GM12878 (cell line): ENCODE results near the gene MFSD1. TPM values are rescaled to one million over a fixed set of nuclear protein-coding genes. Genes with fewer than 3 reads are reported as not detected.

Experiments
- ATAC-seq: fragments of 200-7000 bp; cut with Tn5 transposase; 3 replicates; pipeline ENCODE4 v1.9.1; 2020; ENCODE audit warnings: mild to moderate bottlenecking, moderate library complexity
- BruUV-seq: library from RNA; stranded (reverse); fragments of 400-500 nt; replicated peaks from 2 replicates; lab custom pipeline; 2021; lab: Mats Ljungman, UMichigan
- CTCF ChIA-PET: fragments of 300-600 bp; sonication (Branson Sonifier 250); formaldehyde crosslinking; extraction: SDS; loops from one replicate; lab custom pipeline; 2021; ENCODE audit warnings: inconsistent platforms; lab: Yijun Ruan, JAX
- POLR2A ChIA-PET: fragments of 350-600 bp; formaldehyde crosslinking; extraction: SDS; loops from one replicate; lab custom pipeline; 2021; ENCODE audit warnings: inconsistent platforms; lab: Charles Lee
- RAD21 ChIA-PET: fragments of 300-600 bp; sonication (Branson Sonifier 250); formaldehyde crosslinking; loops from one replicate; lab custom pipeline; 2023; ENCODE audit warnings: antibody characterized with exemption; ENCODE audit not compliant: unreplicated experiment; lab: Charles Lee
- SMC1A ChIA-PET: fragments of 300-600 bp; sonication (Branson Sonifier 250); formaldehyde crosslinking; loops from one replicate; lab custom pipeline; 2023; ENCODE audit not compliant: unreplicated experiment, uncharacterized antibody; lab: Charles Lee
- DNase-seq: peaks from one replicate; pipeline ENCODE4 v3.0.0-alpha.2; 2011; ENCODE audit warnings: low read depth, low spot score
- FAIRE-seq: peaks from 3 replicates; lab custom pipeline; 2011; peaks lifted over from hg19 to GRCh38; lab: Jason Lieb, UNC
- H2AFZ ChIP-seq: 2 replicates; pipeline ENCODE4 v1.6.0; 2011; ENCODE audit warnings: low read depth, low read length, control low read depth; ENCODE audit not compliant: control insufficient read depth
- H3K27ac ChIP-seq: 2 replicates; pipeline ENCODE4 v1.5.1; 2011; ENCODE audit warnings: control low read depth; ENCODE audit not compliant: control insufficient read depth, insufficient read depth
- H3K27me3 ChIP-seq, 2 experiments: replicated peaks in 1 of 2; 2 replicates each; pipeline versions ENCODE4 v1.6.0 to v1.6.1; 2011; ENCODE audit warnings: low read length in 1 of 2; ENCODE audit not compliant: control insufficient read depth in 2 of 2, insufficient read depth in 2 of 2
- H3K36me3 ChIP-seq, 2 experiments: 2 replicates each; pipeline ENCODE4 v1.5.1; 2011; ENCODE audit warnings: low read length in 1 of 2; ENCODE audit not compliant: control insufficient read depth in 2 of 2, insufficient read depth in 2 of 2
- H3K4me1 ChIP-seq: 2 replicates; pipeline ENCODE4 v1.6.1; 2011; ENCODE audit warnings: mild to moderate bottlenecking, low read length, moderate library complexity, mixed read lengths; ENCODE audit not compliant: control insufficient read depth, insufficient read depth
- H3K4me2 ChIP-seq: 2 replicates; pipeline ENCODE4 v1.6.0; 2011; ENCODE audit warnings: control low read depth; ENCODE audit not compliant: control insufficient read depth, insufficient read depth
- H3K4me3 ChIP-seq: fragments of 200-600 bp; sonication (generic); 2 replicates; pipeline ENCODE4 v1.5.1; 2016
- H3K79me2 ChIP-seq: 2 replicates; pipeline ENCODE4 v1.6.0; 2011; ENCODE audit warnings: low read length; ENCODE audit not compliant: control insufficient read depth, insufficient read depth
- H3K9ac ChIP-seq: 2 replicates; pipeline ENCODE4 v1.8.0; 2011; ENCODE audit warnings: low read length, control low read depth, mixed read lengths; ENCODE audit not compliant: control insufficient read depth, insufficient read depth
- H3K9me3 ChIP-seq: replicated peaks from 3 replicates; pipeline ENCODE4 v1.5.1; 2011; ENCODE audit warnings: mild to moderate bottlenecking, low read length; ENCODE audit not compliant: control insufficient read depth, insufficient read depth
- H4K20me1 ChIP-seq: 2 replicates; pipeline ENCODE4 v1.6.0; 2011; ENCODE audit not compliant: control insufficient read depth, insufficient read depth
- ETV6 ChIP-seq, 2 experiments: fragments of 450-650 bp in 1 of 2; IDR thresholded peaks in 1 of 2; conservative IDR thresholded peaks in 1 of 2; 2 replicates each; pipeline ENCODE4 v1.6.1; 2014; ENCODE audit warnings: antibody characterized with exemption in 1 of 2, borderline replicate concordance in 1 of 2, low read depth in 1 of 2, mild to moderate bottlenecking in 1 of 2, moderate library complexity in 1 of 2
- HDGF ChIP-seq: fragments of 450-650 bp; IDR thresholded peaks from 2 replicates; pipeline ENCODE4 v1.6.1; 2016; ENCODE audit warnings: antibody characterized with exemption
- HSF1 ChIP-seq: fragments of 150-350 bp; IDR thresholded peaks from 2 replicates; pipeline ENCODE4 v1.6.1; 2014; ENCODE audit warnings: mild to moderate bottlenecking, low read depth, low read length
- IKZF2 ChIP-seq, 2 experiments: fragments of 450-650 bp; IDR thresholded peaks; 2 replicates each; pipeline ENCODE4 v1.6.1; 2017; ENCODE audit warnings: mild to moderate bottlenecking in 2 of 2, moderate library complexity in 2 of 2
- MXI1 ChIP-seq: fragments of 150-350 bp; IDR thresholded peaks from 2 replicates; pipeline ENCODE4 v1.6.1; 2011; ENCODE audit warnings: low read depth, mild to moderate bottlenecking, inconsistent platforms, low read length, improper control_type of control experiment
- MYC ChIP-seq: IDR thresholded peaks from 2 replicates; pipeline ENCODE4 v1.6.1; 2011; ENCODE audit warnings: mild to moderate bottlenecking, low read length, moderate library complexity, inconsistent platforms; ENCODE audit not compliant: insufficient read depth, insufficient replicate concordance, insufficient read length, severe bottlenecking
- NFXL1 ChIP-seq: fragments of 450-650 bp; IDR thresholded peaks from 2 replicates; pipeline ENCODE4 v1.6.1; 2017; ENCODE audit warnings: antibody characterized with exemption, mild to moderate bottlenecking, borderline replicate concordance
- NFYA ChIP-seq: IDR thresholded peaks from 2 replicates; pipeline ENCODE4 v1.6.1; 2011; ENCODE audit warnings: low read depth, mild to moderate bottlenecking, low read length, improper control_type of control experiment, borderline replicate concordance
- NR2C2 ChIP-seq: IDR thresholded peaks from 2 replicates; pipeline ENCODE4 v1.6.1; 2011; ENCODE audit warnings: borderline replicate concordance, low read depth; ENCODE audit not compliant: control insufficient read depth, insufficient read length
- RFX5 ChIP-seq: IDR thresholded peaks from 2 replicates; pipeline ENCODE4 v1.6.1; 2011; ENCODE audit warnings: low read depth, low read length, improper control_type of control experiment
- SKIL ChIP-seq: fragments of 450-650 bp; IDR thresholded peaks from 2 replicates; pipeline ENCODE4 v1.6.1; 2017; ENCODE audit warnings: mild to moderate bottlenecking, low read depth, inconsistent platforms; ENCODE audit not compliant: poor library complexity, severe bottlenecking
- TCF3 ChIP-seq: IDR thresholded peaks from 2 replicates; pipeline ENCODE4 v1.6.1; 2012; ENCODE audit warnings: low read depth, mild to moderate bottlenecking, low read length, borderline replicate concordance; ENCODE audit not compliant: insufficient read depth
- ZBTB33 ChIP-seq: fragments of 450-650 bp; IDR thresholded peaks from 2 replicates; pipeline ENCODE4 v1.6.1; 2017; ENCODE audit warnings: mild to moderate bottlenecking
- ZNF384 ChIP-seq: IDR thresholded peaks from 2 replicates; pipeline ENCODE4 v1.6.1; 2012; ENCODE audit warnings: low read depth, mild to moderate bottlenecking, low read length, improper control_type of control experiment, borderline replicate concordance
- WGBS: methylation state at CpG from one replicate; pipeline ENCODE4 v1.1.6; 2016; ENCODE audit warnings: low lambda C conversion rate; ENCODE audit not compliant: insufficient replicate concordance, insufficient coverage; ENCODE audit errors: missing lambda C conversion rate; 5-methylcytosine and 5-hydroxymethylcytosine counted together
- in situ Hi-C: fragments of 300-500 bp; cut with MboI; formaldehyde crosslinking; loops from 9 replicates; pipeline ENCODE4 v1.14.3; 2018; ENCODE audit warnings: mixed read lengths
- intact Hi-C: fragments of 100-400 bp; cut with micrococcal nuclease; formaldehyde crosslinking; loops from one replicate; pipeline ENCODE4 v1.14.2; 2022; ENCODE audit not compliant: unreplicated experiment
- polyA plus RNA-seq, 11 experiments: library from polyadenylated mRNA; depleted of rRNA in 4 of 11; unstranded in 6 of 11; stranded (reverse) in 5 of 11; fragments of >200 nt; fragmentation: Nextera tagmentation in 4 of 11; fragmentation: Illumina TruSeq in 1 of 11; extraction: Ambion mirVana in 4 of 11; extraction: Trizol in 1 of 11; gene quantifications; 1 replicate in 1 of 11; 2 replicates in 10 of 11; pipeline versions ENCODE4 v1.2.1 to v1.2.3, GENCODE V29; 2011 to 2016; ENCODE audit warnings: inconsistent platforms in 2 of 11, missing spikeins in 2 of 11, low read depth in 1 of 11
- total RNA-seq, 4 experiments: library from RNA; depleted of rRNA in 3 of 4; stranded (reverse); fragments of >200 nt in 3 of 4; fragmentation: Illumina TruSeq in 1 of 4; extraction: Trizol in 1 of 4; gene quantifications; 2 replicates each; pipeline versions ENCODE4 v1.2.1 to v1.2.3, GENCODE V29; 2013 to 2021

Gene MFSD1
- total and polyA plus RNA-seq, 10 of the 15 experiments (the other 5 are each of a cell fraction or from before 2014, with no cell fraction given): 7.3 to 41.7 (median 28.6) TPM

- ChIA-PET CTCF (interaction anchor here (0.8 kb wide), 1 partner anchor 17 kb away, joined by 5 read pairs; no protein-coding TSS in a partner anchor), RAD21 (no interaction called here), SMC1A (no interaction called here), POLR2A (no interaction called here)
- H3K9me3 ChIP-seq: no peaks in the 10 kb centered on the region
- H3K27ac ChIP-seq: no peak overlapping the region
- H3K9ac ChIP-seq: no peak overlapping the region
- ATAC-seq: no peak
- no peak for DNase-seq
- no peaks in the 10 kb centered on the region for H3K27me3 ChIP-seq
- no peak overlapping the region for H2AFZ ChIP-seq
- intact Hi-C loops (no loop called here), in situ Hi-C loops (no loop called here)
- no peak overlapping the region for H3K4me2 ChIP-seq
- H3K4me1 ChIP-seq: no peaks in the 10 kb centered on the region
- no peaks in the 10 kb centered on the region for H4K20me1 ChIP-seq
- H3K79me2 ChIP-seq: no peaks in the 10 kb centered on the region
- H3K36me3 ChIP-seq: no peaks in the 10 kb centered on the region
- FAIRE-seq: no peak
- H3K4me3 ChIP-seq: no peak overlapping the region
- 89% methylated on average over 7 of the region's 7 CpGs for WGBS
- no TSS peak for BruUV-seq
- TF ChIP-seq ZBTB33 (no peak), IKZF2 (IDR thresholded peaks at IDR 0.05) (no peak), NFXL1 (no peak), MYC (no peak), MXI1 (no peak), ZNF384 (no peak), TCF3 (no peak), NFYA (no peak), HDGF (no peak), NR2C2 (no peak), HSF1 (no peak), SKIL (no peak), RFX5 (no peak), ETV6 (conservative IDR thresholded peaks at IDR 0.05 in 1 of 2, IDR thresholded peaks at IDR 0.05 in 1 of 2; ENCODE audit: borderline replicate concordance in 1 of 2, low read depth in 1 of 2) (no peak)
Observed at GRCh38 chr3:158773845-158774830, 27.7 kb upstream of the MFSD1 start.
